Endometrial microvascular endothelial cells (primary cell): Measurements from ENCODE around the gene DUOXA2. TPM values are rescaled to one million over a fixed set of nuclear protein-coding genes. Genes with fewer than 3 reads are reported as not detected.

Experiments used
- in situ Hi-C: cut with HindIII; loops from 2 replicates; pipeline ENCODE4 v1.10.0; 2017; ENCODE audit warnings: low sequenced_read_pairs, low pct_unique_long_range_greater_than_20kb; ENCODE audit errors: inconsistent ontology term
- total RNA-seq: library from RNA; depleted of rRNA; stranded (reverse); fragments of >200 nt; gene quantifications from one replicate; pipeline ENCODE4 v1.2.3, GENCODE V29; 2015; ENCODE audit errors: inconsistent ontology term

Gene DUOXA2
- total RNA-seq, 1 donor from 2014 or later = not detected

GRCh38 chr15:45114751-45115085 is 592 bp downstream of the DUOXA2 start:
- in situ Hi-C loops = no loop called here

GRCh38 chr15:45115312-45115820 is 1.2 kb downstream of the DUOXA2 start:
- in situ Hi-C loops = no loop called here

- in situ Hi-C loops = no loop called here
Observed at GRCh38 chr15:45116006-45116481, 1.9 kb downstream of the DUOXA2 start.

GRCh38 chr15:45116482-45117307 is 2.6 kb downstream of the DUOXA2 start:
- in situ Hi-C loops = no loop called here

GRCh38 chr15:45117308-45118130 is 3.4 kb downstream of the DUOXA2 start:
- in situ Hi-C loops = no loop called here

- in situ Hi-C loops = no loop called here
Observed at GRCh38 chr15:45118131-45118588, 4.0 kb downstream of the DUOXA2 start.

GRCh38 chr15:45118996-45119395 is 4.9 kb downstream of the DUOXA2 start:
- in situ Hi-C loops = no loop called here

GRCh38 chr15:45120081-45120972 is 6.2 kb downstream of the DUOXA2 start:
- in situ Hi-C loops = no loop called here

- in situ Hi-C loops = no loop called here
Observed at GRCh38 chr15:45121020-45121419, 6.9 kb downstream of the DUOXA2 start.

- in situ Hi-C loops = no loop called here
Observed at GRCh38 chr15:45121706-45122417, 7.7 kb downstream of the DUOXA2 start.

- in situ Hi-C loops = no loop called here
Observed at GRCh38 chr15:45122719-45123118, 8.6 kb downstream of the DUOXA2 start.

GRCh38 chr15:45123397-45123796 is 9.3 kb downstream of the DUOXA2 start:
- in situ Hi-C loops = no loop called here

- in situ Hi-C loops = no loop called here
Observed at GRCh38 chr15:45126535-45127158, 12.5 kb downstream of the DUOXA2 start.

GRCh38 chr15:45128971-45129639 is 15.0 kb downstream of the DUOXA2 start:
- in situ Hi-C loops = no loop called here

- in situ Hi-C loops = no loop called here
Observed at GRCh38 chr15:45129651-45130129, 15.6 kb downstream of the DUOXA2 start, which contains the start of the genes DUOX1 and DUOXA1. TSS of gene DUOX1 (plus strand) at chr15:45129994. CDS start at chr15:45131967, 1,973 bp downstream. TSS of gene DUOXA1 (minus strand) at chr15:45129879. CDS start at chr15:45123014, 6,865 bp downstream.

- in situ Hi-C loops = no loop called here
Observed at GRCh38 chr15:45130291-45131000, 16.3 kb downstream of the DUOXA2 start.
